GM19438 (cell line): Measurements from ENCODE around the gene CARTPT.

Experiments
- ATAC-seq: cut with Tn5 transposase; IDR thresholded peaks from one replicate; pipeline ENCODE4 v1.9.1; 2021; ENCODE audit warnings: low read depth; ENCODE audit not compliant: unreplicated experiment

Gene CARTPT

GRCh38 chr5:71719063-71719964, at the start of gene CARTPT:
Gene CARTPT (plus strand): TSS chr5:71719275. CDS start chr5:71719294, 19 bp downstream.
- no peak for ATAC-seq

GRCh38 chr5:71677977-71678376, 41.1 kb upstream of the CARTPT start:
- ATAC-seq = no peak

DNA sequence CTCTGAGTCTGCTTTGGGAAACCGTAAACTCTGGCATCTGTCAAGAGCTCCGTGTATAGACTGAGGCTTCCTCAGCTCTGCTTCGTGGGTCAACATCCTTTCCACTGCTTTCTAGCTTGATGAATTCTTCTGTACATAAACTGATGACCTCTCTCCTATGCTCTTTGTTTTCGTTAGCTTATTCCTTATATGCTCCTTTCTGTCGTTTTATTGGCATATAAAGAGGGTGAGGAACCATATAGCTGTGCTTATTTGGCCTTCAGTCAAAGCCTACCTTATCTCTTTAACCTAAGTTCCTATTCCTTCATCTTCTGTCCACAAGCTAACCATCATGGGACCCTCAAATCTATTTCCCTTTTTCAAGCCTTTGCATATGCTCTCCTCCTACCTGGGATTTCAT, 39.4 kb upstream of the CARTPT start:
- no peak for ATAC-seq

DNA sequence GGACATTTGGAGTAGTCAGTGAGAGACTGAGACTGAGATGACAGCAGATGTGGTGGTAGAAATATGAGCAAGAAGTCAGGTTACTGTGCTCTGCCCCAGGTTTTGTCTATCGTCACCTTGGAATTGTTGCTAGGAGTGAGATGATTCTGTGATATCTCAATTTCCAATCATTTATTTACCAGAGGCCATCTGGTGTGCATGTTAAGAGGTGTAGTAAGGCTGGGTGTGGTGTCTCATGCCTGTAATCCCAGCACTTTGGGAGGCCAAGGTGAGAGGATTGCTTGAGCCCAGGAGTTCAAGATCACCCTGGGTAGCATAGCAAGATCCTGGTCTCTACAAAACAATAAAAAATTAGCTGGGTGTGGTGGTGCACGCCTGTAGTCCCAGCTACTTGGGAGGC, 38.6 kb upstream of the CARTPT start:
- no peak for ATAC-seq

GRCh38 chr5:71681296-71681695, 37.8 kb upstream of the CARTPT start:
- no peak for ATAC-seq

DNA sequence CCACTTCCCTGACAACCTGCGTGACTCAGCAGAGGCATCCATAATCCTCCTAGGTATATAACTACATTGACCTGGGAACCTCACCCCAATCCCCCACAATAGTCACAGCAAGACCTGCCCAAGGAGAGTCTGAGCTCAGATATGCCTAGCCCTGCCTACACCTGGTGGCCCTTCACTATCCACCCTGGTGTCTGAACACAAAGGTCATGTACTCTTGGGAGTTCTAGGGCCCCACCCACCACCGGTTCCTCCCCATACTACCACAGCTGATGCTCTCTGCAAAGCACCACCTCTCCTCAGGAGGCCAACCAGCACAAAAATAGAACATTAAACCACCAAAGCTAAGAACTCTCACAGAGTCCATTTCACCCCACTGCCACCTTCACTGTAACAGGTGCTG, 34.8 kb upstream of the CARTPT start:
- no peak for ATAC-seq

- ATAC-seq = no peak
Measured at GRCh38 chr5:71693828-71694427, 25.1 kb upstream of the CARTPT start.

GRCh38 chr5:71695071-71695470, 24.0 kb upstream of the CARTPT start:
- no peak for ATAC-seq

DNA sequence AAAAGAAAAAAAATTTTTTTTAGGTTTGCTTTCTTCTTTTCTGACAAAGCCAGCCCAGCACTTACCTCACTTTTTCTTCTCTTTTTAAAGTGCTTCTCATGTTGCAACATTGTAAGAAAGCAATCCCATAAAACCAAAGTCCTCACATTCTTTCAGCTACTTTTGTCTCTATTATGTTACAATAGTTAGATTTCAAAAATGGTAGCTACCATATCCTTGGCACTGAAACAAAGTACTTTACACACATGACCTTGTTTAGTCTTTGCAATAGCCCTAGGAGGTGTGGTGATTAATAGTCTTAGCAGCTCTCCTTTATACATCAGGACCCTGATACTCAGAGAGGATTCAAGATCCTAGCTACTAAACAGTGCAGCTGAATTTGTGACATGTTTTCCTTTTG, 23.5 kb upstream of the CARTPT start:
- no peak for ATAC-seq

- no peak for ATAC-seq
Measured at GRCh38 chr5:71697967-71698366, 21.1 kb upstream of the CARTPT start.

DNA sequence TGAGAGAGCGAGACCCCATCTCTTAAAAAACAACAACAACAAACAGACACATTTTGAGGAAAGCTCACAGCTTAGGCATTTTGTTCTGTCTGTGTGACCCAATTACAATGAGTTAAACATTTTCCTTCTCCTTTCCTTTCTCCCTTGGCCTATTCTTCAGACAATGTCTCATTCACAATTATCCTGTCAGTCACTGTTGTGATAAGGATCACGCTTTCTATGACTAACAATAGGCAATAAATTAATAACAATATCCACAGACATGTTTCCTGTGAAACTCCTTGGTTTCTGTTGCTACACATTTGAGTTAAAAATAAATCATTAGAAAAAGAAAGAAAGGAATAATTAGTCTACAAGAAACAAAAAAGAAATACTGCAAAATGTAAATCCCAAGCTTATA, 19.8 kb upstream of the CARTPT start:
- no peak for ATAC-seq

DNA sequence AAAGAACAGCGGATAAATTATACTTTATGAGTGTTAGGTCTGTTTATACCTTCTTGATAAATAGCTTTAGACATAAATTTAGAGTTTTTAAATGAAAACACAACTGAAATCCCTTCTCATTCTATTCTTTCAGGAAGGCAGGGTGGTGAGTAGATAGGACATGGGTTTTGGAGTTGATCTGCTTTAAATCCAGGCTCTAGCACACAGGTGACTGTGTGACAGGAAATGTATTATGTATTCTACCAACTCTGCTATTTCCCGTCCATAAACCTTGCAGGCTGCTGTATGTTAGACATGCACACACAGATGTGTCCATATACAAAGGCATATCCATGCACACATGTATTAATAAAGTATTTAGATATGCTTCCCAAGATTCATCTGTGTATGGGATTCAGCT, 19.3 kb upstream of the CARTPT start:
- ATAC-seq = no peak

DNA sequence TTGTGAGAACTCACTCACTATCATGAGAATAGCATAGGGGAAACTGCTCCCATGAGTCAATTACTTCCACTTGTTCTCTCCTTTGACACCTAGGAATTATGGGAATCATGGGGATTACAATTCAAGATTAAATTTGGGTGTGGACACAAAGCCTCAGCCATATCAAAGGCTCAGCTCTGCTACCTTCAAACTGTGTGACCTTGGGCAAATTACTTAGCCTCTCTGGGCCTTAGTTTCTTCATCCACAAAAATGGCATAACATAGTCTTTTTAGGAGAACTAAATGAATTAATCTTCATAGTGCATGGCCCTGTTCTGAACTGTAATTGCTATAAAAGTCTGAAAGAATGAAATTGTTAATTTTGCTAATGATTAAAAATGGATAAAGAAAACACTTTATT, 18.3 kb upstream of the CARTPT start:
- ATAC-seq = no peak

DNA sequence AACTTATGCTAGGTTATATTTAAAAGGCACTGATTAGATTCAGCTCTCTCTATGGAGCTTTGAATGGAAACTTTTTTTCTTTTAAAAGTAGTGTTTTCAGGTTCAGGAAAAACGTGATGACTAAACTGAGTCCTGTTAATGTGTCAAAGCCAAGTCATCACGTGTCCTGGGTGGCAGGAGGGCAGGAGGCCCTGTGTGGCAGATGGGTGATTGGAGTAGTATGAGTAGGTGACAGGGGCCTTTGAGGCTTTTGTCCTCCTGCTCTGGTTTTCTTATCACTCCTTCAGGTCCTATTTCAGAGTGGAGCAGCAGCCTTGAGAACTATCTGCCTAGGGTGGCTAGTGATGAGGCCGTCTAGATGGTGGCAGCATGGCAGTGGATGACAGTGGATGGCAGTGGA, 17.7 kb upstream of the CARTPT start:
- no peak for ATAC-seq

DNA sequence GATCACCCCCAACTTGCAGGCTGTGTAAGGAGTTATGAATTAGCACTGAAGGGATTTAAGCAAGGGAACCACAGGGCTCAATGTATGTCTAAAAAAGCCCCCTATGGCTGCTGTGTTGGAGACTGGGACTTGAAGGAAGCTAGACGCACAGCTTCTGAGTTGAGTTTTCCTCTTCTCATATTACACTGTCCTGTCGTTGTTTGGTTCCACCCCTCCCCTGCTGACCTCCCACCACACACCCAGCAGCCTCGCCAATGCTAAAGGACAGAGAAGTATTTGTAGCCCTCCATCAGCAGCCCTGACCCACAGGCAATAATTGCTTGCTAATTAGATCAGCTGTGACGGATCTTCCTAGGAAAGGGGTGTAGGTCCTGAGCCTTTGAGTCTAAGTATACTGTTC, 15.1 kb upstream of the CARTPT start:
- no peak for ATAC-seq

DNA sequence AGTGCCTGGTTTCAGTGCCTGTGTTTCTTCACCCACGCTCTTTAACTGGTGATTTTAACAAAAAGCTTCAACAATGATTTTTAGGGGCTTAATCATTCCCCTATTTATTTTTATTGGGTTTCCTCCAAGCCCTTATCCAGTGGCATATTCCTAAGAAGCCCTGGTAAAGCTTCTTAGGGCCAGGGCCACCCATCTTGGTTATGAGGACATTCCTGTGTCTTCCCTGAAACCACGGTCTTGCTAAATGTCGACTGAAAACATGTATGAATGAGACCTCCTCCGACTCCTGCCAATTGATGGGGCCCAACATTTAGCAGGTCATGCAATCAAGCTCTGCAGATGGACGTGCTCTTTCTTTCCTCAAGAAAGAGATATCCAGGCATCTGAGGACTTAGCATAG, 13.7 kb upstream of the CARTPT start:
- ATAC-seq = no peak

DNA sequence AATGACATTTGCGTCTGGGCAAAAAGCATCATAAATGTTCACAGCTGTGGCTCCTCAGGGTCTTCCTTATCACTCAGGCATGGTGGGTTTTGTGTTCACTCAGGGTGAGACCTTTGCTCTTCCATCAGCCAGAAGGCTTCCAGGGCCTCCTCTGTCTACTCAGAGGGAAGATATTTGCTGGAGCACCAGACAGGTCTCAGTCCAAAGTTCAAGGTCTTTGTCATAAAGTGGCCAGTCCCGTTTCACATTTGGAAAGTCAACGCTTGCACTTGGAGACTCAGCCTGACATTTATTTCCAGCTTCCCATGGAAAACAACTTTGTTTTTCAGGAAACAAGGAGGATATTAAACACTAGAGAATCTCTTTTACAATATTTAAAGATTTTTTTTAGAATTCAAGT, 12.2 kb upstream of the CARTPT start:
- no peak for ATAC-seq

DNA sequence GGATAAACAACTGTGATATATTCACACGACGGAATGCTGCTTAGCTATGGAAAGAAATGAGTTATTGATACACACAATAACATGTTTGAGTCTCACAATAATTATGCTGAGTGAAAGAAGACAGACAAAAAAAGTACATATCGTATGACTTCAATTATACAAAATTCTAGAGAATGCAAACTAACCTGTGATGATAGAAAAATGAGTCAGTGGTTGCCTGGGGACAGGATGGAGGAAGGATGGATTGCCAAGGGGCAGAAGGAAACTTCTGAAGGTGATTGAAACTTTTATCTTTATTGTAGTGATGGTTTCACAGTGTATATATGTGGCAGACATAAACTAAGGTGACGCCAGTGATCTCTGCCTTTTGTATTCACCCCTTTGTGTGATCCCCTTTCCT, 7.5 kb upstream of the CARTPT start:
- no peak for ATAC-seq

GRCh38 chr5:71714911-71715310, 4.2 kb upstream of the CARTPT start:
- no peak for ATAC-seq

DNA sequence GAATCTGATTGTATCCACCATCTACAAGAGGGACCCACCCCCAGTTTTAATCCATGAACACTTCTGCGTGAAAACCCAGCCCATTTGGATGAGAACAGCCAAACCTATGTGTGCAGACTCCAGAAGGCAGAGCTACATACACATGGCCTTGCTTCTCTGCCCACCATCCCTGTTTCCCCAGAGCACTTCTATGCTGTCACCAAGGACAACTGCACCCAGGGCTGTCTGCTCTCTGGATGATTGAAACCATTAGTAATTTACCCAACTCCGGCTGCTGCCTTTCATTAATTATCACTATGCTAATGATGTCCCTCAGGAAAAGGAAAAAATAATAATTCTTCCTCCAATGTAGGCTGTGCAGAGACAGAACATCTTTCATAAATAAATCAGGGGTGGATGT, 8.9 kb downstream of the CARTPT start:
- no peak for ATAC-seq

DNA sequence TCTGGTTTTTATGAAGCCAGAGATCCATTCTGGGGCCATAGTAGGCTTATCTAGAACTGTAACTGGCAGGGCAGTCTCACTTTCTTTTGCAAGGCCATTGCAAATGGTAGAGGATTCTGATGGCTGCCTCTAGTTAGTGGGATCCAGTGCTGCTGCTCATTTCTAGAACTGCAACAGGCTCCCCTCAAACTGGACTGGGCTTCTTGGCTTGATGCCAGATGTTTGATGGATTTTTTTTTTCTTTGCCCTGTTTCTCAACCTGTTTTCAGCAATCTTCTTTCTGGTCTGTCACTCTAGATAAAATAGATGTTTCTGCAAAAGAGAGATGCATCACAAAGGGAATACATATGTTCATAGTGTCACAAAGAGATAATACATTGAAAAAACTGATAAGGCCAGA, 11.9 kb downstream of the CARTPT start:
- no peak for ATAC-seq

- ATAC-seq = no peak
Measured at GRCh38 chr5:71732011-71732410, 12.9 kb downstream of the CARTPT start.
